ENCODE data around the gene HS3ST2.

- TF ChIP-seq POLR2A (IDR thresholded peaks at IDR 0.05; ENCODE audit: low read depth) = no peak
- no peak for TF ChIP-seq CTCF (IDR thresholded peaks at IDR 0.05)
Measured at GRCh38 chr16:22859925-22860324, 46.0 kb downstream of the HS3ST2 start.

Data from esophagus muscularis mucosa (tissue), 3 donors.